Smooth muscle cell (in vitro differentiated cells): Measurements from ENCODE around the gene RPL6. TPM values are rescaled to one million over a fixed set of nuclear protein-coding genes. Genes with fewer than 3 reads are reported as not detected.

Experiments used
- DNase-seq: peaks from one replicate; lab custom pipeline; 2025; ENCODE audit not compliant: unreplicated experiment; lab: John Stamatoyannopoulos, UW
- H2AFZ ChIP-seq: fragments of 200-600 bp; sonication (generic); 2 replicates; pipeline ENCODE4 v1.6.0; 2016; ENCODE audit warnings: antibody characterized with exemption, low read depth, mild to moderate bottlenecking
- H3F3A ChIP-seq: fragments of 200-600 bp; sonication (generic); 2 replicates; pipeline ENCODE4 v1.6.0; 2017; ENCODE audit warnings: antibody characterized with exemption, low read depth
- H3K27ac ChIP-seq: fragments of 200-600 bp; sonication (generic); 2 replicates; pipeline ENCODE4 v1.5.1; 2016; ENCODE audit warnings: low read depth, mild to moderate bottlenecking
- H3K27me3 ChIP-seq: fragments of 200-600 bp; sonication (generic); 2 replicates; pipeline ENCODE4 v1.6.1; 2016; ENCODE audit warnings: low read depth, mild to moderate bottlenecking
- H3K36me3 ChIP-seq: fragments of 200-600 bp; sonication (generic); 2 replicates; pipeline ENCODE4 v1.5.1; 2016; ENCODE audit warnings: low read depth
- H3K4me1 ChIP-seq: fragments of 200-600 bp; sonication (generic); 2 replicates; pipeline ENCODE4 v1.5.1; 2016; ENCODE audit warnings: low read depth
- H3K4me2 ChIP-seq: fragments of 200-600 bp; sonication (generic); 2 replicates; pipeline ENCODE4 v1.6.0; 2016; ENCODE audit warnings: mild to moderate bottlenecking
- H3K4me3 ChIP-seq: fragments of 200-600 bp; sonication (generic); 2 replicates; pipeline ENCODE4 v1.5.1; 2016; ENCODE audit warnings: mild to moderate bottlenecking
- H3K79me2 ChIP-seq: fragments of 200-600 bp; sonication (generic); 2 replicates; pipeline ENCODE4 v1.6.0; 2016; ENCODE audit warnings: low read depth, mild to moderate bottlenecking
- H3K9ac ChIP-seq: fragments of 200-600 bp; sonication (generic); 2 replicates; pipeline ENCODE4 v1.6.0; 2016; ENCODE audit warnings: low read depth
- H3K9me3 ChIP-seq: fragments of 200-600 bp; sonication (generic); replicated peaks from 2 replicates; pipeline ENCODE4 v1.5.1; 2016; ENCODE audit warnings: low read depth
- H4K20me1 ChIP-seq: fragments of 200-600 bp; sonication (generic); 2 replicates; pipeline ENCODE4 v1.6.0; 2016; ENCODE audit warnings: low read depth
- CTCF ChIP-seq: fragments of 200-600 bp; sonication (generic); IDR thresholded peaks from 2 replicates; pipeline ENCODE4 v1.5.1; 2017; ENCODE audit warnings: borderline replicate concordance, mild to moderate bottlenecking, antibody characterized with exemption; ENCODE audit not compliant: insufficient read depth, poor library complexity, severe bottlenecking
- WGBS: methylation state at CpG from one replicate; pipeline ENCODE4 v1.1.7; 2016; ENCODE audit warnings: low lambda C conversion rate; 5-methylcytosine and 5-hydroxymethylcytosine counted together
- polyA plus RNA-seq: library from polyadenylated mRNA; unstranded; fragments of >200 nt; fragmentation: Nextera tagmentation; extraction: Ambion mirVana; gene quantifications from 2 replicates; pipeline ENCODE4 v1.2.1, GENCODE V29; 2016
- total RNA-seq: library from RNA; depleted of rRNA; stranded (reverse); fragments of >200 nt; gene quantifications from 2 replicates; pipeline ENCODE4 v1.2.3, GENCODE V29; 2014

The RPL6 gene
- total and polyA plus RNA-seq, 2 experiments from 2014 or later: 333 to 1,797 TPM

GRCh38 chr12:112381406-112381882 lies 28.0 kb downstream of the RPL6 start:
- no peak for DNase-seq
- Histone ChIP-seq H3K27ac (peak overlapping the region; percentile 42), H3K27me3 (no peaks in the 10 kb centered on the region), H4K20me1 (peaks cover 46% of the 10 kb centered on the region), H3F3A (no peaks in the 10 kb centered on the region), H3K79me2 (peaks cover 54% of the 10 kb centered on the region), H3K9ac (peak overlapping the region; percentile 36), H3K9me3 (no peaks in the 10 kb centered on the region), H2AFZ (peak overlapping the region; percentile 98), H3K4me1 (no peaks in the 10 kb centered on the region), H3K4me2 (peak overlapping the region; percentile 92), H3K4me3 (peak overlapping the region; percentile 71), H3K36me3 (no peaks in the 10 kb centered on the region)
- TF ChIP-seq CTCF: no peak
- WGBS: 2% methylated on average over 13 of the region's 33 CpGs

- H3K9ac ChIP-seq: peak overlapping the region; percentile 36
- no peak for DNase-seq
- no peaks in the 10 kb centered on the region for H3K4me1 ChIP-seq
- peaks cover 51% of the 10 kb centered on the region for H4K20me1 ChIP-seq
- H3K27ac ChIP-seq: no peak overlapping the region
- H3K9me3 ChIP-seq: no peaks in the 10 kb centered on the region
- H3K79me2 ChIP-seq: peaks cover 59% of the 10 kb centered on the region
- peak overlapping the region; percentile 71 for H3K4me3 ChIP-seq
- H3K27me3 ChIP-seq: no peaks in the 10 kb centered on the region
- H3F3A ChIP-seq: no peaks in the 10 kb centered on the region
- no peaks in the 10 kb centered on the region for H3K36me3 ChIP-seq
- 49% methylated on average over 34 of the region's 34 CpGs for WGBS
- no peak for TF ChIP-seq CTCF
- H2AFZ ChIP-seq: peak overlapping the region; percentile 98
- H3K4me2 ChIP-seq: peak overlapping the region; percentile 92
Measured at GRCh38 chr12:112380663-112381405, 28.6 kb downstream of the RPL6 start.

- no peak overlapping the region for H2AFZ ChIP-seq
- no peak overlapping the region for H3K4me2 ChIP-seq
- WGBS: 90% methylated on average over 5 of the region's 5 CpGs
- H3K4me1 ChIP-seq: no peaks in the 10 kb centered on the region
- no peaks in the 10 kb centered on the region for H3F3A ChIP-seq
- H3K4me3 ChIP-seq: no peak overlapping the region
- no peaks in the 10 kb centered on the region for H3K9me3 ChIP-seq
- H3K27me3 ChIP-seq: no peaks in the 10 kb centered on the region
- no peak for TF ChIP-seq CTCF
- H3K36me3 ChIP-seq: no peaks in the 10 kb centered on the region
- H3K27ac ChIP-seq: no peak overlapping the region
- H3K9ac ChIP-seq: no peak overlapping the region
- no peak for DNase-seq
- H3K79me2 ChIP-seq: peaks cover 91% of the 10 kb centered on the region
- peaks cover 94% of the 10 kb centered on the region for H4K20me1 ChIP-seq
Measured at GRCh38 chr12:112375105-112375504, 34.3 kb downstream of the RPL6 start.
